GM23338 (cell line): Measurements from ENCODE around the gene PTPN5. TPM values are rescaled to one million over a fixed set of nuclear protein-coding genes. Genes with fewer than 3 reads are reported as not detected.

ENCODE experiments used
- ATAC-seq: fragments of 200-7000 bp; cut with Tn5 transposase; 3 replicates; pipeline ENCODE4 v1.9.1; 2020
- DNase-seq: peaks from one replicate; pipeline ENCODE4 v3.0.0-alpha.2; 2015; ENCODE audit warnings: low spot score
- H2AFZ ChIP-seq: fragments of 200-600 bp; sonication (generic); 2 replicates; pipeline ENCODE4 v1.8.0; 2016; ENCODE audit warnings: antibody characterized with exemption, mild to moderate bottlenecking, moderate library complexity
- H3F3A ChIP-seq: fragments of 200-600 bp; sonication (generic); replicated peaks from 2 replicates; pipeline ENCODE4 v1.8.0; 2017; ENCODE audit warnings: antibody characterized with exemption, mixed run types, low read depth
- H3K27ac ChIP-seq: fragments of 200-600 bp; sonication (generic); 2 replicates; pipeline ENCODE4 v1.6.1; 2016; ENCODE audit warnings: low read depth
- H3K27me3 ChIP-seq: fragments of 200-600 bp; sonication (generic); 2 replicates; pipeline ENCODE4 v1.8.0; 2016; ENCODE audit warnings: mild to moderate bottlenecking, mixed run types, moderate library complexity; ENCODE audit not compliant: insufficient read depth
- H3K36me3 ChIP-seq: fragments of 200-600 bp; sonication (generic); 2 replicates; pipeline ENCODE4 v1.8.0; 2016; ENCODE audit warnings: mild to moderate bottlenecking; ENCODE audit not compliant: insufficient read depth
- H3K4me1 ChIP-seq: fragments of 200-600 bp; sonication (generic); 2 replicates; pipeline ENCODE4 v1.8.0; 2016; ENCODE audit warnings: mild to moderate bottlenecking, moderate library complexity; ENCODE audit not compliant: insufficient read depth
- H3K4me2 ChIP-seq: fragments of 200-600 bp; sonication (generic); 2 replicates; pipeline ENCODE4 v1.7.1; 2017; ENCODE audit warnings: mixed run types
- H3K4me3 ChIP-seq: fragments of 200-600 bp; sonication (generic); 2 replicates; pipeline ENCODE4 v1.6.1; 2016; ENCODE audit warnings: mixed run types
- H3K79me2 ChIP-seq: fragments of 200-600 bp; sonication (generic); replicated peaks from 2 replicates; pipeline ENCODE4 v1.8.0; 2017; ENCODE audit warnings: mild to moderate bottlenecking; ENCODE audit not compliant: insufficient read depth
- H3K9me2 ChIP-seq: fragments of 200-600 bp; sonication (generic); 2 replicates; pipeline ENCODE4 v1.8.0; 2017; ENCODE audit not compliant: insufficient read depth
- H4K20me1 ChIP-seq: fragments of 200-600 bp; sonication (generic); replicated peaks from 2 replicates; pipeline ENCODE4 v1.8.0; 2017; ENCODE audit warnings: mild to moderate bottlenecking; ENCODE audit not compliant: insufficient read depth
- H3K27ac Mint-ChIP-seq: 2 replicates; pipeline ENCODE4 v1.8.0; 2020; ENCODE audit warnings: inconsistent platforms, mild to moderate bottlenecking, moderate library complexity, mixed read lengths
- H3K27me3 Mint-ChIP-seq: 3 replicates; pipeline ENCODE4 v1.8.0; 2022; ENCODE audit warnings: low read depth, mild to moderate bottlenecking, moderate library complexity, mixed read lengths, inconsistent platforms; ENCODE audit not compliant: insufficient read depth, poor library complexity
- H3K36me3 Mint-ChIP-seq: 3 replicates; pipeline ENCODE4 v1.8.0; 2021; ENCODE audit warnings: low read depth, mild to moderate bottlenecking, inconsistent platforms, moderate library complexity, mixed read lengths
- H3K4me1 Mint-ChIP-seq: 3 replicates; pipeline ENCODE4 v1.8.0; 2020; ENCODE audit warnings: mild to moderate bottlenecking, inconsistent platforms, mixed read lengths
- H3K4me3 Mint-ChIP-seq: 3 replicates; pipeline ENCODE4 v1.8.0; 2021; ENCODE audit warnings: moderate library complexity, mild to moderate bottlenecking, inconsistent platforms, mixed read lengths
- H3K9me3 Mint-ChIP-seq: 3 replicates; pipeline ENCODE4 v1.8.0; 2020; ENCODE audit warnings: moderate library complexity, mild to moderate bottlenecking, inconsistent platforms, mixed read lengths
- CREB1 ChIP-seq: fragments of 250-450 bp; sonication (Bioruptor Pico); IDR thresholded peaks from 2 replicates; pipeline ENCODE4 v1.5.0; 2020; ENCODE audit warnings: low read depth, mild to moderate bottlenecking, moderate library complexity
- CTCF ChIP-seq, 2 experiments: fragments of 200-600 bp in 1 of 2; sonication (generic) in 1 of 2; conservative IDR thresholded peaks; 2 replicates each; pipeline versions ENCODE4 v1.5.1 to v1.6.1; 2016 to 2017; ENCODE audit warnings: antibody characterized with exemption in 2 of 2, low read depth in 2 of 2, mild to moderate bottlenecking in 2 of 2, moderate library complexity in 1 of 2
- ETS1 ChIP-seq: IDR thresholded peaks from 2 replicates; pipeline ENCODE4 v1.6.1; 2016; ENCODE audit warnings: antibody characterized with exemption
- EZH2 ChIP-seq: fragments of 200-600 bp; sonication (generic); IDR thresholded peaks from one replicate; pipeline ENCODE4 v1.8.0; 2017; ENCODE audit warnings: antibody characterized with exemption, mild to moderate bottlenecking, low read depth; ENCODE audit not compliant: unreplicated experiment
- EZH2phosphoT487 ChIP-seq: fragments of 200-600 bp; sonication (generic); IDR thresholded peaks from one replicate; pipeline ENCODE4 v1.8.1; 2018; ENCODE audit warnings: antibody characterized with exemption; ENCODE audit not compliant: unreplicated experiment
- JUNB ChIP-seq: IDR thresholded peaks from one replicate; pipeline ENCODE4 v1.6.1; 2016; ENCODE audit warnings: antibody characterized with exemption; ENCODE audit not compliant: unreplicated experiment
- NANOG ChIP-seq: IDR thresholded peaks from 2 replicates; pipeline ENCODE4 v1.6.1; 2016; ENCODE audit warnings: antibody characterized with exemption, borderline replicate concordance
- POLR2AphosphoS5 ChIP-seq: IDR thresholded peaks from 2 replicates; pipeline ENCODE4 v1.6.1; 2016; ENCODE audit warnings: antibody characterized with exemption, low read depth
- REST ChIP-seq: IDR thresholded peaks from one replicate; pipeline ENCODE4 v1.6.1; 2018; ENCODE audit warnings: antibody characterized with exemption; ENCODE audit not compliant: unreplicated experiment
- STAT1 ChIP-seq: IDR thresholded peaks from one replicate; pipeline ENCODE4 v1.6.1; 2016; ENCODE audit warnings: antibody characterized with exemption; ENCODE audit not compliant: unreplicated experiment
- ZNF114 ChIP-seq: fragments of 250-450 bp; sonication (Bioruptor Pico); IDR thresholded peaks from 2 replicates; pipeline ENCODE4 v1.5.0; 2020; ENCODE audit warnings: mild to moderate bottlenecking, moderate library complexity
- ZNF331 ChIP-seq: fragments of 250-450 bp; sonication (Bioruptor Pico); IDR thresholded peaks from 2 replicates; pipeline ENCODE4 v1.5.0; 2020; ENCODE audit warnings: low read depth, mild to moderate bottlenecking, moderate library complexity
- ZNF462 ChIP-seq: fragments of 250-450 bp; sonication (Bioruptor Pico); IDR thresholded peaks from 2 replicates; pipeline ENCODE4 v1.5.0; 2020; ENCODE audit warnings: mild to moderate bottlenecking, moderate library complexity
- polyA plus RNA-seq: library from polyadenylated mRNA; unstranded; fragments of >200 nt; fragmentation: Nextera tagmentation; extraction: Ambion mirVana; gene quantifications from 2 replicates; pipeline ENCODE4 v1.2.1, GENCODE V29; 2016
- total RNA-seq: library from RNA; depleted of rRNA; stranded (reverse); fragments of >200 nt; shearing (Covaris generic); gene quantifications from 2 replicates; pipeline ENCODE4 v1.2.3, GENCODE V29; 2014

PTPN5 gene
- total and polyA plus RNA-seq, 2 experiments from 2014 or later, result 3.7 to 5.7 TPM

- no peak overlapping the region for H3K27ac ChIP-seq
- no peaks in the 10 kb centered on the region; the same call in 2 of the 3 replicates for H3K9me3 Mint-ChIP-seq
- H3K4me3 Mint-ChIP-seq, result no peak overlapping the region
- H3K4me2 ChIP-seq, result 0 out of 2 replicates have a peak overlapping the region, but pooled peaks have one; percentile 20
- TF ChIP-seq CTCF (conservative IDR thresholded peaks at IDR 0.05; ENCODE audit: low read depth in 2 of 2) (no peak), STAT1 (no peak), EZH2phosphoT487 (no peak), CREB1 (CRISPR knock-in tag) (no peak), POLR2AphosphoS5 (no peak), ZNF462 (CRISPR knock-in tag) (no peak), ETS1 (no peak), ZNF114 (CRISPR knock-in tag) (no peak), EZH2 (no peak), ZNF331 (no peak), NANOG (no peak), REST (no peak), JUNB (no peak)
- ATAC-seq (peak; percentile 43), DNase-seq (no peak)
- no peaks in the 10 kb centered on the region for H3K9me2 ChIP-seq
- H3K4me1 ChIP-seq, result no peaks in the 10 kb centered on the region; the same call in 1 of the 2 replicates
- no peak overlapping the region for H3K27ac Mint-ChIP-seq
- H2AFZ ChIP-seq, result no peak overlapping the region
- no peaks in the 10 kb centered on the region for H3K36me3 ChIP-seq
- no peaks in the 10 kb centered on the region; the same call in 2 of the 3 replicates for H3K36me3 Mint-ChIP-seq
- H3K27me3 ChIP-seq, result no peaks in the 10 kb centered on the region
- H3K4me3 ChIP-seq, result no peak overlapping the region
- no peaks in the 10 kb centered on the region for H4K20me1 ChIP-seq
- peaks cover 20% of the 10 kb centered on the region for H3K4me1 Mint-ChIP-seq
- H3K27me3 Mint-ChIP-seq, result peaks cover 7% of the 10 kb centered on the region
- no peaks in the 10 kb centered on the region for H3K79me2 ChIP-seq
- no peaks in the 10 kb centered on the region for H3F3A ChIP-seq
Measured at GRCh38 chr11:18780329-18780728, 11.3 kb downstream of the PTPN5 start.
